GM21423 (cell line): ENCODE measurements around the gene CTDSPL.
"Not testable (repeated sequence)": the region's sequence is repeated elsewhere in the genome, so short reads cannot be mapped to it uniquely, and the experiment has no call there.

Experiments
- ATAC-seq: cut with Tn5 transposase; IDR thresholded peaks from one replicate; pipeline ENCODE4 v1.9.1; 2021; ENCODE audit warnings: mild to moderate bottlenecking, moderate library complexity; ENCODE audit not compliant: unreplicated experiment

The CTDSPL gene

GRCh38 chr3:37861620-37862041, at the start of gene CTDSPL:
CTDSPL (plus strand) TSS chr3:37861880; CDS start chr3:37862200, 320 bp downstream.
- ATAC-seq: no peak

GRCh38 chr3:37812499-37812896, 49.2 kb upstream of the CTDSPL start:
- ATAC-seq: no peak

GRCh38 chr3:37813403-37813802, 48.3 kb upstream of the CTDSPL start:
- ATAC-seq: no peak

GRCh38 chr3:37814547-37814946, 47.1 kb upstream of the CTDSPL start:
- ATAC-seq: no peak

- not testable (repeated sequence) for ATAC-seq
These were observed 46.5 kb upstream of the CTDSPL start for GRCh38 chr3:37815156-37815555.

- ATAC-seq: no peak
These were observed 45.4 kb upstream of the CTDSPL start for GRCh38 chr3:37816271-37816670.

- ATAC-seq: no peak
These were observed 42.1 kb upstream of the CTDSPL start for GRCh38 chr3:37819591-37819990.

- ATAC-seq: no peak
These were observed 41.4 kb upstream of the CTDSPL start for GRCh38 chr3:37820286-37820685.

GRCh38 chr3:37823189-37823588, 38.5 kb upstream of the CTDSPL start:
- no peak for ATAC-seq

GRCh38 chr3:37824090-37824953, 37.4 kb upstream of the CTDSPL start:
- ATAC-seq: no peak

- ATAC-seq: no peak
These were observed 36.7 kb upstream of the CTDSPL start for GRCh38 chr3:37824954-37825328.

GRCh38 chr3:37825744-37826400, 35.8 kb upstream of the CTDSPL start:
- ATAC-seq: no peak

GRCh38 chr3:37826502-37826901, 35.2 kb upstream of the CTDSPL start:
- ATAC-seq: no peak

- ATAC-seq: no peak
These were observed 34.7 kb upstream of the CTDSPL start for GRCh38 chr3:37826933-37827332.

GRCh38 chr3:37832480-37832879, 29.2 kb upstream of the CTDSPL start:
- ATAC-seq: no peak

GRCh38 chr3:37833302-37834186, 28.1 kb upstream of the CTDSPL start:
- ATAC-seq: no peak

- ATAC-seq: no peak
These were observed 25.1 kb upstream of the CTDSPL start for GRCh38 chr3:37836589-37836988.

- no peak for ATAC-seq
These were observed 14.0 kb upstream of the CTDSPL start for GRCh38 chr3:37847689-37848088.

GRCh38 chr3:37849146-37849923, 12.3 kb upstream of the CTDSPL start:
- no peak for ATAC-seq

GRCh38 chr3:37852097-37852496, 9.6 kb upstream of the CTDSPL start:
- ATAC-seq: no peak

- ATAC-seq: no peak
These were observed 8.9 kb upstream of the CTDSPL start for GRCh38 chr3:37852771-37853170.
